SIG-M5 (cell line): Measurements from ENCODE around the gene SLC44A3.
"Not testable (repeated sequence)": the region's sequence is repeated elsewhere in the genome, so short reads cannot be mapped to it uniquely, and the experiment has no call there.

Experiments
- DNase-seq: peaks from one replicate; lab custom pipeline; 2025; lab: John Stamatoyannopoulos, UW

SLC44A3 gene

GRCh38 chr1:94836891-94837290 is 16.7 kb downstream of the SLC44A3 start:
- DNase-seq = no peak

- DNase-seq = not testable (repeated sequence)
Observed at GRCh38 chr1:94840381-94840780, 20.2 kb downstream of the SLC44A3 start.

- no peak for DNase-seq
Observed at GRCh38 chr1:94840808-94841207, 20.7 kb downstream of the SLC44A3 start.

GRCh38 chr1:94843430-94843829 is 23.3 kb downstream of the SLC44A3 start:
- DNase-seq = no peak

- no peak for DNase-seq
Observed at GRCh38 chr1:94843846-94844245, 23.7 kb downstream of the SLC44A3 start.

GRCh38 chr1:94846308-94846707 is 26.2 kb downstream of the SLC44A3 start:
- no peak for DNase-seq

- no peak for DNase-seq
Observed at GRCh38 chr1:94851571-94851970, 31.4 kb downstream of the SLC44A3 start.

- DNase-seq = no peak
Observed at GRCh38 chr1:94852788-94853187, 32.6 kb downstream of the SLC44A3 start.

GRCh38 chr1:94854458-94855306 is 34.5 kb downstream of the SLC44A3 start:
- DNase-seq = no peak

GRCh38 chr1:94855307-94855700 is 35.1 kb downstream of the SLC44A3 start:
- DNase-seq = no peak

GRCh38 chr1:94856004-94856403 is 35.8 kb downstream of the SLC44A3 start:
- DNase-seq = no peak

GRCh38 chr1:94856868-94857267 is 36.7 kb downstream of the SLC44A3 start:
- no peak for DNase-seq

GRCh38 chr1:94858276-94858675 is 38.1 kb downstream of the SLC44A3 start:
- DNase-seq = no peak

- no peak for DNase-seq
Observed at GRCh38 chr1:94859174-94859573, 39.0 kb downstream of the SLC44A3 start.

GRCh38 chr1:94862718-94863117 is 42.6 kb downstream of the SLC44A3 start:
- no peak for DNase-seq

GRCh38 chr1:94863297-94863911 is 43.2 kb downstream of the SLC44A3 start:
- no peak for DNase-seq

- no peak for DNase-seq
Observed at GRCh38 chr1:94863919-94864318, 43.8 kb downstream of the SLC44A3 start.

GRCh38 chr1:94864821-94865220 is 44.7 kb downstream of the SLC44A3 start:
- no peak for DNase-seq

GRCh38 chr1:94865360-94865759 is 45.2 kb downstream of the SLC44A3 start:
- no peak for DNase-seq

- DNase-seq = no peak
Observed at GRCh38 chr1:94866164-94866807, 46.1 kb downstream of the SLC44A3 start.

- DNase-seq = no peak
Observed at GRCh38 chr1:94871031-94871430, 50.9 kb downstream of the SLC44A3 start.

- no peak for DNase-seq
Observed at GRCh38 chr1:94872771-94873495, 52.8 kb downstream of the SLC44A3 start.
